MCF 10A (cell line): ENCODE data around the gene PCIF1. TPM values are rescaled to one million over a fixed set of nuclear protein-coding genes. Genes with fewer than 3 reads are reported as not detected.

Experiments
- BruUV-seq: library from RNA; stranded (reverse); fragments of 400-500 nt; replicated peaks from 2 replicates; lab custom pipeline; 2021; lab: Mats Ljungman, UMichigan
- CTCF ChIA-PET: fragments of 300-600 bp; sonication (Branson Sonifier 250); formaldehyde crosslinking; extraction: SDS; loops from one replicate; lab custom pipeline; 2021; ENCODE audit warnings: antibody characterized with exemption, inconsistent platforms; lab: Yijun Ruan, JAX
- POLR2A ChIA-PET: fragments of 300-600, 350-650 bp; sonication (Branson Sonifier 250); formaldehyde crosslinking; extraction: SDS; loops from one replicate; lab custom pipeline; 2020; ENCODE audit warnings: antibody characterized with exemption, inconsistent platforms; lab: Yijun Ruan, JAX
- DNase-seq: peaks from one replicate; pipeline ENCODE4 v3.0.0-alpha.2; 2018; ENCODE audit not compliant: unreplicated experiment
- H3K27ac Mint-ChIP-seq: one replicate; pipeline ENCODE4 v1.8.0; 2022; ENCODE audit warnings: mild to moderate bottlenecking, low read depth, mixed read lengths; ENCODE audit not compliant: unreplicated experiment
- H3K27me3 Mint-ChIP-seq: one replicate; pipeline ENCODE4 v1.8.0; 2022; ENCODE audit warnings: mixed read lengths; ENCODE audit not compliant: insufficient read depth, unreplicated experiment
- H3K36me3 Mint-ChIP-seq: one replicate; pipeline ENCODE4 v1.8.0; 2022; ENCODE audit warnings: mild to moderate bottlenecking, moderate library complexity, mixed read lengths; ENCODE audit not compliant: insufficient read depth, unreplicated experiment
- H3K4me1 Mint-ChIP-seq: one replicate; pipeline ENCODE4 v1.8.0; 2022; ENCODE audit warnings: mixed read lengths; ENCODE audit not compliant: insufficient read depth, unreplicated experiment
- H3K4me3 Mint-ChIP-seq: one replicate; pipeline ENCODE4 v1.8.0; 2022; ENCODE audit warnings: mild to moderate bottlenecking, moderate library complexity, mixed read lengths; ENCODE audit not compliant: unreplicated experiment
- H3K9me3 Mint-ChIP-seq: one replicate; pipeline ENCODE4 v1.8.0; 2022; ENCODE audit warnings: mixed read lengths; ENCODE audit not compliant: unreplicated experiment
- CTCF ChIP-seq: fragments of 200-600 bp; IDR thresholded peaks from one replicate; pipeline ENCODE4 v1.8.0; 2022; ENCODE audit warnings: antibody characterized with exemption, mild to moderate bottlenecking; ENCODE audit not compliant: unreplicated experiment
- intact Hi-C: fragments of 100-400 bp; cut with micrococcal nuclease; formaldehyde crosslinking; loops from 2 replicates; pipeline ENCODE4 v1.14.1; 2022
- total RNA-seq: library from RNA; stranded (reverse); gene quantifications from 2 replicates; pipeline ENCODE4 v1.2.3, GENCODE V29; 2022

PCIF1 gene
- total RNA-seq, 1 experiment from 2014 or later: 20.5 TPM

DNA sequence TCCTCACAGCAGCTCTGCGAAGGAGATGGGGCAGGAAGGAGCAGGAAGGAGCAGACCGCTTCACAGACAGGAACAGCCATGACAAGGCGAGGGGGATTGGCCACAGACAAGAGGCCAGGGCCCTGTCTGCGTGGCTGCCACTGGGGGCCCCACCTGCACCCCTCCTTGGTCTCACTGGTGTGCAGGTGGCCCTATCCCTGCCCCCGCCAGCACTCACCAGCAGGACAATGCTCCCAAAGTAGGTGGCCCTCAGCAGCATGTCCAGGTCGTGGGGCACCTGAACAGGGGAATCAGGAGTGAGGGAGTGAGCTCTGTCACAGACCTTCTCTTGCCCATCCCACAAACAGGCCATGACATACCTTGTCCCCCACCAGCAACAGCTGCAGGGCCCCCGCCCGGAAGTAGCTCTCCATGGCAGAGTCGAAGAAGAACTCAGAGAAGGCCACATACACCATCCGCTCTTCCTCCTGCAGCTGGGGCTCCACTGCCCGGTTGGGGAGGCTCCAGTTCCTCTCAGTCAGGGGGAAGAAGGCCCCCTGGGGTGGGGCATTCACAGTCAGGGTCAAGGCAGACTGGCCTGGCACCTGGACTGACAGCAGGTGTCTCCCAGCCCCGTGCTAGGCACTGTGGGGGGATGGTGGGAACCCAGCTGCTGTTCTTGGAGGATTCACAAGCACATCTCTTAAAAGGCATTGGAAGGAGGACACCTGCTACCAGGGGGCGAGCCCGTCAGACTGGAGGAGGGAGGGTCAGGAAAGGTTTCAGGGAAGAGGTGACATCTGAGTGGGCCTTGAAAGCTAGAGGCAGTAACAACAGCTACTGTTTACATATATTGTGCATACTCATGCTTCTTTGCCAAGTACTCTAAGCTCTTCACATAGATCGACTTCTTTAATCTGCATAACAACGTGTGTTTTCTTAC is 29.6 kb upstream of the PCIF1 start:
- Mint-ChIP-seq H3K4me1 (peaks cover 8% of the 10 kb centered on the region), H3K27me3 (no peaks in the 10 kb centered on the region), H3K9me3 (no peaks in the 10 kb centered on the region), H3K36me3 (no peaks in the 10 kb centered on the region), H3K27ac (no peak overlapping the region), H3K4me3 (no peak overlapping the region)
- no peak for DNase-seq
- POLR2A ChIA-PET: interaction anchor here (0.6 to 2.9 kb wide), 24 partner anchors 10 to 1188 kb away, joined by 3 to 49 read pairs (median 4); partner anchors contain the start of genes CTSA, NEURL2, PCIF1 and SNX21
- TF ChIP-seq CTCF: no peak
- CTCF ChIA-PET: interaction anchor here (0.6 to 1.4 kb wide), 8 partner anchors 13 to 614 kb away, joined by 3 to 5 read pairs (median 4); partner anchors contain the start of gene CTSA
- intact Hi-C loops: no loop called here
- BruUV-seq: no TSS peak

- H3K4me1 Mint-ChIP-seq: peaks cover 9% of the 10 kb centered on the region
- peak overlapping the region; percentile 2 for H3K4me3 Mint-ChIP-seq
- no TSS peak for BruUV-seq
- H3K27me3 Mint-ChIP-seq: no peaks in the 10 kb centered on the region
- no peaks in the 10 kb centered on the region for H3K36me3 Mint-ChIP-seq
- H3K9me3 Mint-ChIP-seq: no peaks in the 10 kb centered on the region
- peak; percentile 91 for DNase-seq
- peak overlapping the region; percentile 55 for H3K27ac Mint-ChIP-seq
- no peak for TF ChIP-seq CTCF
- intact Hi-C loops: no loop called here
- ChIA-PET CTCF (interaction anchor here (0.6 to 1.4 kb wide), 7 partner anchors 14 to 95 kb away, joined by 3 to 5 read pairs (median 4); partner anchors contain the start of gene CTSA), POLR2A (interaction anchor here (0.6 to 2.9 kb wide), 26 partner anchors 9 to 1189 kb away, joined by 3 to 49 read pairs (median 4); partner anchors contain the start of genes CTSA, NEURL2, PCIF1 and SNX21)
These were observed 28.9 kb upstream of the PCIF1 start for GRCh38 chr20:45905505-45906079.

GRCh38 chr20:45907219-45907948 is 27.1 kb upstream of the PCIF1 start:
- H3K4me1 Mint-ChIP-seq: peaks cover 14% of the 10 kb centered on the region
- no peaks in the 10 kb centered on the region for H3K36me3 Mint-ChIP-seq
- no TSS peak for BruUV-seq
- ChIA-PET POLR2A (interaction anchor here (0.6 kb wide), 1 partner anchor 32 kb away, joined by 3 read pairs; no protein-coding TSS in a partner anchor), CTCF (interaction anchor here (0.9 to 1.4 kb wide), 2 partner anchors 21 to 26 kb away, joined by 3 to 7 read pairs; no protein-coding TSS in a partner anchor)
- H3K27ac Mint-ChIP-seq: no peak overlapping the region
- no peaks in the 10 kb centered on the region for H3K27me3 Mint-ChIP-seq
- no peak for DNase-seq
- intact Hi-C loops: no loop called here
- no peak overlapping the region for H3K4me3 Mint-ChIP-seq
- TF ChIP-seq CTCF: no peak
- H3K9me3 Mint-ChIP-seq: no peaks in the 10 kb centered on the region
